Panc1 (cell line): Measurements from ENCODE around the gene PROS1. TPM values are rescaled to one million over a fixed set of nuclear protein-coding genes. Genes with fewer than 3 reads are reported as not detected.

ENCODE experiments used
- ATAC-seq: fragments of 200-7000 bp; cut with Tn5 transposase; 2 replicates; pipeline ENCODE4 v1.9.1; 2020; ENCODE audit warnings: mild to moderate bottlenecking, moderate library complexity
- BruUV-seq: library from RNA; stranded (reverse); fragments of 400-500 nt; replicated peaks from 2 replicates; lab custom pipeline; 2021; lab: Mats Ljungman, UMichigan
- CTCF ChIA-PET: fragments of 300-600 bp; sonication (Branson Sonifier 250); formaldehyde crosslinking; loops from one replicate; lab custom pipeline; 2022; ENCODE audit warnings: antibody characterized with exemption; lab: Charles Lee
- POLR2A ChIA-PET: fragments of 300-600 bp; sonication (Branson Sonifier 250); formaldehyde crosslinking; loops from one replicate; lab custom pipeline; 2022; ENCODE audit warnings: antibody characterized with exemption; lab: Charles Lee
- DNase-seq: peaks from one replicate; pipeline ENCODE4 v3.0.0-alpha.2; 2010; ENCODE audit warnings: low read depth, low spot score
- H3K27ac ChIP-seq: 2 replicates; pipeline ENCODE4 v1.5.1; 2011; ENCODE audit warnings: mild to moderate bottlenecking, low read length, inconsistent platforms
- H3K27me3 ChIP-seq: fragments of 200-500 bp; sonication (Bioruptor generic); 2 replicates; pipeline ENCODE4 v1.6.0; 2014; ENCODE audit warnings: low read length, inconsistent platforms; ENCODE audit not compliant: control insufficient read depth, insufficient read depth
- H3K36me3 ChIP-seq: fragments of 200-500 bp; sonication (Bioruptor generic); 2 replicates; pipeline ENCODE4 v1.5.1; 2014; ENCODE audit warnings: inconsistent platforms, mild to moderate bottlenecking, low read length, moderate library complexity; ENCODE audit not compliant: control insufficient read depth, insufficient read depth
- H3K4me1 ChIP-seq: 2 replicates; pipeline ENCODE4 v1.5.1; 2011; ENCODE audit warnings: inconsistent platforms, mild to moderate bottlenecking, low read length, moderate library complexity; ENCODE audit not compliant: control insufficient read depth, insufficient read depth
- H3K4me3 ChIP-seq, 2 experiments: 2 replicates each; pipeline ENCODE4 v1.5.1; 2011 to 2012; ENCODE audit warnings: low read depth in 2 of 2, low read length in 2 of 2, mild to moderate bottlenecking in 2 of 2, inconsistent platforms in 1 of 2, moderate library complexity in 1 of 2
- H3K9me3 ChIP-seq: fragments of 200-500 bp; sonication (Bioruptor generic); 2 replicates; pipeline ENCODE4 v1.5.1; 2014; ENCODE audit warnings: low read depth, mild to moderate bottlenecking, inconsistent platforms, low read length, moderate library complexity; ENCODE audit not compliant: control insufficient read depth, insufficient read depth
- CTCF ChIP-seq: fragments of 450-650 bp; IDR thresholded peaks from 2 replicates; pipeline ENCODE4 v1.5.1; 2017; ENCODE audit warnings: mild to moderate bottlenecking
- POLR2AphosphoS5 ChIP-seq: IDR thresholded peaks from 2 replicates; pipeline ENCODE4 v1.6.1; 2012; ENCODE audit warnings: mild to moderate bottlenecking, low read depth, low read length, moderate library complexity
- REST ChIP-seq, 2 experiments: IDR thresholded peaks; 2 replicates each; pipeline ENCODE4 v1.6.1; 2011 to 2012; ENCODE audit warnings: low read depth in 2 of 2, control low read depth in 1 of 2, low read length in 1 of 2, mild to moderate bottlenecking in 1 of 2, moderate library complexity in 1 of 2; ENCODE audit not compliant: insufficient read depth in 1 of 2
- SIN3A ChIP-seq: IDR thresholded peaks from 2 replicates; pipeline ENCODE4 v1.6.1; 2012; ENCODE audit warnings: low read depth, mild to moderate bottlenecking, low read length, moderate library complexity, borderline replicate concordance; ENCODE audit not compliant: insufficient read depth
- TCF7L2 ChIP-seq: IDR thresholded peaks from 2 replicates; pipeline ENCODE4 v1.6.1; 2011; ENCODE audit warnings: mild to moderate bottlenecking, low read depth, low read length, inconsistent platforms
- in situ Hi-C: cut with HindIII; loops from 2 replicates; pipeline ENCODE4 v1.10.0; 2016; ENCODE audit warnings: low sequenced_read_pairs, low pct_unique_long_range_greater_than_20kb
- intact Hi-C: fragments of 100-400 bp; cut with micrococcal nuclease; formaldehyde crosslinking; loops from one replicate; pipeline ENCODE4 v1.10.0; 2022; ENCODE audit not compliant: unreplicated experiment
- total RNA-seq: library from RNA; stranded (reverse); gene quantifications from one replicate; pipeline ENCODE4 v1.2.1, GENCODE V29; 2021; ENCODE audit not compliant: unreplicated experiment

The PROS1 gene
- total RNA-seq, 1 experiment from 2014 or later, result 16.8 TPM

GRCh38 chr3:93936549-93936948 is 37.1 kb downstream of the PROS1 start:
- in situ Hi-C loops, result no loop called here
- Histone ChIP-seq H3K36me3 (no peaks in the 10 kb centered on the region), H3K4me3 (no peak overlapping the region), H3K4me1 (no peaks in the 10 kb centered on the region), H3K27me3 (no peaks in the 10 kb centered on the region), H3K9me3 (no peaks in the 10 kb centered on the region), H3K27ac (no peak overlapping the region)
- POLR2A ChIA-PET, result no interaction called here
- BruUV-seq, result no TSS peak
- intact Hi-C loops, result no loop called here
- ATAC-seq (no peak), DNase-seq (no peak)
- TF ChIP-seq TCF7L2, result no peak
- TF ChIP-seq CTCF, result no peak
- no peak for TF ChIP-seq POLR2AphosphoS5
- no peak for TF ChIP-seq REST (IDR thresholded peaks at IDR 0.05; ENCODE audit: insufficient read depth in 1 of 2, low read depth in 2 of 2, low read length in 1 of 2)
- no peak for TF ChIP-seq SIN3A
- CTCF ChIA-PET, result no interaction called here

- DNase-seq, result no peak
- CTCF ChIA-PET, result interaction anchor here (0.6 kb wide), 1 partner anchor 90 kb away, joined by 4 read pairs; no protein-coding TSS in a partner anchor
- no TSS peak for BruUV-seq
Observed at GRCh38 chr3:93934366-93935046, 39.2 kb downstream of the PROS1 start.

More at GRCh38 chr3:93934366-93935046, 39.2 kb downstream of the PROS1 start:
- TF ChIP-seq TCF7L2 (no peak), REST (IDR thresholded peaks at IDR 0.05; ENCODE audit: insufficient read depth in 1 of 2, low read depth in 2 of 2, low read length in 1 of 2) (no peak), SIN3A (no peak), CTCF (no peak), POLR2AphosphoS5 (no peak)
- Histone ChIP-seq H3K9me3 (no peaks in the 10 kb centered on the region), H3K4me1 (no peaks in the 10 kb centered on the region), H3K36me3 (no peaks in the 10 kb centered on the region), H3K4me3 (no peak overlapping the region), H3K27me3 (no peaks in the 10 kb centered on the region), H3K27ac (no peak overlapping the region)
- intact Hi-C loops (no loop called here), in situ Hi-C loops (no loop called here)
- ATAC-seq, result no peak
- POLR2A ChIA-PET, result interaction anchor here (0.7 kb wide), 1 partner anchor 94 kb away, joined by 4 read pairs; no protein-coding TSS in a partner anchor
